ENCODE results near the gene PRKCE. TPM values are rescaled to one million over a fixed set of nuclear protein-coding genes. Genes with fewer than 3 reads are reported as not detected.

PRKCE gene
- total RNA-seq, 1 experiment from 2014 or later: 21.7 TPM

DNA sequence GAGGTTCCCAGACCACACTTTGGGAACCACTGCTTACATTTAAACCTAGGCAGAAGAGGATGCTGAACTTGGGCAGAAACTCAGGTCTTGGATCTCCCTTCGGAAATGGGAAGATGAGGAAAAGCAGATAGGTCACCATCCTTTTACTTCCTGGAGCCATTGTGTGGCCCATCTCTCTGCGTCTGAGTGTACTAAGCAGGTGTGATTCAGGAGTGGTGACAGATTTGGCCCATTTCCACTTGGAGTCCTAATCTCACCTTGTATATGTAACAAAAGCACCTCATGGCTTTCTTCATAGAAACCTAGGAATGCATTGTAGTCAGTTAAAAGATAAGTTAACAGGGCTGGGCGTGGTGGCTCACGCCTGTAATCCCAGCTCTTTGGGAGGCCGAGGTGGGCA, 71.0 kb downstream of the PRKCE start:
- BruUV-seq (replicated peaks): no TSS peak
- no peaks in the 10 kb centered on the region for H3K27me3 ChIP-seq (ENCODE audit: insufficient read depth, low read depth)
- ChIA-PET POLR2A (ENCODE audit: unreplicated experiment) (no interaction called here), CTCF (no interaction called here)
- H3K4me3 ChIP-seq: no peak overlapping the region
- intact Hi-C loops (cut with micrococcal nuclease; ENCODE audit: unreplicated experiment): no loop called here
- no peak overlapping the region for H2AFZ ChIP-seq
- peaks cover 4% of the 10 kb centered on the region; the same call in 1 of the 2 replicates for H4K20me1 ChIP-seq (ENCODE audit: insufficient read depth)
- H3K79me2 ChIP-seq (ENCODE audit: low read depth): peaks cover 10% of the 10 kb centered on the region; the same call in 1 of the 2 replicates
- H3K4me1 ChIP-seq (replicated peaks; ENCODE audit: insufficient read depth): peaks cover 5% of the 10 kb centered on the region
- TF ChIP-seq, protein P1, sequence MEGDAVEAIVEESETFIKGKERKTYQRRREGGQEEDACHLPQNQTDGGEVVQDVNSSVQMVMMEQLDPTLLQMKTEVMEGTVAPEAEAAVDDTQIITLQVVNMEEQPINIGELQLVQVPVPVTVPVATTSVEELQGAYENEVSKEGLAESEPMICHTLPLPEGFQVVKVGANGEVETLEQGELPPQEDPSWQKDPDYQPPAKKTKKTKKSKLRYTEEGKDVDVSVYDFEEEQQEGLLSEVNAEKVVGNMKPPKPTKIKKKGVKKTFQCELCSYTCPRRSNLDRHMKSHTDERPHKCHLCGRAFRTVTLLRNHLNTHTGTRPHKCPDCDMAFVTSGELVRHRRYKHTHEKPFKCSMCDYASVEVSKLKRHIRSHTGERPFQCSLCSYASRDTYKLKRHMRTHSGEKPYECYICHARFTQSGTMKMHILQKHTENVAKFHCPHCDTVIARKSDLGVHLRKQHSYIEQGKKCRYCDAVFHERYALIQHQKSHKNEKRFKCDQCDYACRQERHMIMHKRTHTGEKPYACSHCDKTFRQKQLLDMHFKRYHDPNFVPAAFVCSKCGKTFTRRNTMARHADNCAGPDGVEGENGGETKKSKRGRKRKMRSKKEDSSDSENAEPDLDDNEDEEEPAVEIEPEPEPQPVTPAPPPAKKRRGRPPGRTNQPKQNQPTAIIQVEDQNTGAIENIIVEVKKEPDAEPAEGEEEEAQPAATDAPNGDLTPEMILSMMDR (conservative IDR thresholded peaks at IDR 0.05): no peak
- TF ChIP-seq EZH2 (IDR thresholded peaks at IDR 0.05; ENCODE audit: low read depth): no peak
- DNase-seq: no peak
- no peaks in the 10 kb centered on the region for H3K36me3 ChIP-seq (ENCODE audit: low read depth)
- H3K27ac ChIP-seq: no peak overlapping the region
- 0 out of 2 replicates have a peak, but pooled peaks cover 9% of the 10 kb centered on the region for H3F3A ChIP-seq (ENCODE audit: insufficient read depth, low read depth)
- H3K9me3 ChIP-seq (ENCODE audit: insufficient read depth, low read depth): no peaks in the 10 kb centered on the region
- no peaks in the 10 kb centered on the region for H3K9me2 ChIP-seq (ENCODE audit: insufficient read depth)
- H3K4me2 ChIP-seq: no peak overlapping the region

- no peaks in the 10 kb centered on the region for H3K9me3 ChIP-seq (ENCODE audit: insufficient read depth, low read depth)
- CTCF ChIA-PET: no interaction called here
- no TSS peak for BruUV-seq (replicated peaks)
These were observed 72.4 kb downstream of the PRKCE start for GRCh38 chr2:45723857-45724256.

DNA sequence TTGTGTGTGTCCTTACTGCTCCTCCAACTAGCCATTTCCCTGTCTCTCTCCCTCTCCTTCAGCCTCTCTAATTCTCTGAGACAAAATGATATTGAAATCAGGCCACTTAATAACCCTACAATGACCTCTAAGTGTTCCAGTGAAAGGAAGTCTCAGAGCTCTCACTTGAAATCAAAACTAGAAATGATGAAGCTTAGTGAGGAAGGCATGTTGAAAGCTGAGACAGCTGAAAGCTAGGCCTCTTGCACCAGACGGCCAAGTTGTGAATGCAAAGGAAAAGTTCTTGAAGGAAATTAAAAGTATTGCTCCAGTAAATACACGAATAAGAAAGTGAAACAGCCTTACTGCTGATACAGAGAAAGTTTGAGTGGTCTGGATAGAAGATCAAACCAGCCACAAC, 72.9 kb downstream of the PRKCE start:
- no peaks in the 10 kb centered on the region for H3K36me3 ChIP-seq (ENCODE audit: low read depth)
- intact Hi-C loops (cut with micrococcal nuclease; ENCODE audit: unreplicated experiment): no loop called here
- no TSS peak for BruUV-seq (replicated peaks)
- H4K20me1 ChIP-seq (ENCODE audit: insufficient read depth): peaks cover 4% of the 10 kb centered on the region; the same call in 1 of the 2 replicates
- ChIA-PET POLR2A (ENCODE audit: unreplicated experiment) (interaction anchor here (0.7 kb wide), 1 partner anchor 280 kb away, joined by 4 read pairs; no protein-coding TSS in a partner anchor), CTCF (no interaction called here)
- H3K79me2 ChIP-seq (ENCODE audit: low read depth): peaks cover 5% of the 10 kb centered on the region; the same call in 1 of the 2 replicates
- 0 out of 2 replicates have a peak, but pooled peaks cover 9% of the 10 kb centered on the region for H3F3A ChIP-seq (ENCODE audit: insufficient read depth, low read depth)
- H3K4me1 ChIP-seq (replicated peaks; ENCODE audit: insufficient read depth): peaks cover 5% of the 10 kb centered on the region
- TF ChIP-seq, protein P1 (conservative IDR thresholded peaks at IDR 0.05): no peak
- TF ChIP-seq EZH2 (IDR thresholded peaks at IDR 0.05; ENCODE audit: low read depth): no peak
- no peaks in the 10 kb centered on the region for H3K9me2 ChIP-seq (ENCODE audit: insufficient read depth)
- no peaks in the 10 kb centered on the region for H3K27me3 ChIP-seq (ENCODE audit: insufficient read depth, low read depth)
- no peak overlapping the region for H3K27ac ChIP-seq
- no peak overlapping the region for H2AFZ ChIP-seq
- H3K9me3 ChIP-seq (ENCODE audit: insufficient read depth, low read depth): no peaks in the 10 kb centered on the region
- H3K4me2 ChIP-seq: no peak overlapping the region
- H3K4me3 ChIP-seq: no peak overlapping the region
- no peak for DNase-seq

More at GRCh38 chr2:45723857-45724256, 72.4 kb downstream of the PRKCE start:
- Histone ChIP-seq H4K20me1 (ENCODE audit: insufficient read depth) (peaks cover 4% of the 10 kb centered on the region; the same call in 1 of the 2 replicates), H3F3A (ENCODE audit: insufficient read depth, low read depth) (0 out of 2 replicates have a peak, but pooled peaks cover 9% of the 10 kb centered on the region), H3K36me3 (ENCODE audit: low read depth) (no peaks in the 10 kb centered on the region), H3K9me2 (ENCODE audit: insufficient read depth) (no peaks in the 10 kb centered on the region), H3K4me3 (no peak overlapping the region), H3K27ac (no peak overlapping the region), H2AFZ (no peak overlapping the region), H3K4me2 (no peak overlapping the region), H3K79me2 (ENCODE audit: low read depth) (peaks cover 6% of the 10 kb centered on the region; the same call in 1 of the 2 replicates), H3K4me1 (replicated peaks; ENCODE audit: insufficient read depth) (peaks cover 5% of the 10 kb centered on the region), H3K27me3 (ENCODE audit: insufficient read depth, low read depth) (no peaks in the 10 kb centered on the region)
- POLR2A ChIA-PET (ENCODE audit: unreplicated experiment): no interaction called here
- DNase-seq: no peak
- TF ChIP-seq, protein P1 (conservative IDR thresholded peaks at IDR 0.05): no peak
- no peak for TF ChIP-seq EZH2 (IDR thresholded peaks at IDR 0.05; ENCODE audit: low read depth)
- intact Hi-C loops (cut with micrococcal nuclease; ENCODE audit: unreplicated experiment): no loop called here
